Diencephalon (tissue), 1 donor: ENCODE measurements around the gene PAFAH1B1. TPM values are rescaled to one million over a fixed set of nuclear protein-coding genes. Genes with fewer than 3 reads are reported as not detected.

Experiments
- small RNA-seq: library from RNA; depleted of rRNA; stranded (forward); fragments of <200 nt; gene quantifications from one replicate; pipeline ENCODE3, GENCODE V24; 2014
- total RNA-seq: library from RNA; depleted of rRNA; stranded (reverse); fragments of >200 nt; gene quantifications from one replicate; pipeline ENCODE4 v1.2.3, GENCODE V29; 2014

The PAFAH1B1 gene
- total RNA-seq = 382 TPM

GRCh38 chr17:2592971-2593820 lies at the start of gene PAFAH1B1:
TSS of gene PAFAH1B1 (plus strand) at chr17:2593654. CDS start at chr17:2638289, 44,635 bp downstream.

GRCh38 chr17:2711608-2712299 lies 118.3 kb downstream of the PAFAH1B1 start, which contains the start of gene CLUH:
TSS of gene CLUH (minus strand) at chr17:2711764. CDS start at chr17:2711661, 103 bp downstream.

Small RNA genes lying within 50 kb of the gene (small RNA-seq; reads per million reads assigned to genes)
- gene MIR6776 = not detected
- not detected for gene RN7SL608P

Other genes with a start within 250 kb of the PAFAH1B1 start
- 12.2 TPM for gene MNT, start 192.6 kb upstream of the PAFAH1B1 start, total RNA-seq
- 16.4 TPM for gene METTL16, start 81.8 kb upstream of the PAFAH1B1 start, total RNA-seq
- gene CLUH, start 118.1 kb downstream of the PAFAH1B1 start, total RNA-seq = 32.8 TPM
- 2.5 TPM for gene CCDC92B, start 156.0 kb downstream of the PAFAH1B1 start, total RNA-seq
- gene RAP1GAP2, start 202.8 kb downstream of the PAFAH1B1 start, total RNA-seq = 28.4 TPM